Glutamatergic neuron (in vitro differentiated cells): ENCODE results near the gene TRMT2B. TPM values are rescaled to one million over a fixed set of nuclear protein-coding genes. Genes with fewer than 3 reads are reported as not detected.
"Not testable (repeated sequence)": the region's sequence is repeated elsewhere in the genome, so short reads cannot be mapped to it uniquely, and the experiment has no call there.

Experiments
- DNase-seq: peaks from one replicate; pipeline ENCODE4 v3.0.0; 2022
- H3K27ac Mint-ChIP-seq: one replicate; pipeline ENCODE4 v1.8.0; 2020; ENCODE audit warnings: mild to moderate bottlenecking, mixed read lengths, inconsistent platforms; ENCODE audit not compliant: unreplicated experiment
- H3K27me3 Mint-ChIP-seq: one replicate; pipeline ENCODE4 v1.8.0; 2020; ENCODE audit warnings: mild to moderate bottlenecking, moderate library complexity, mixed read lengths, inconsistent platforms; ENCODE audit not compliant: unreplicated experiment
- H3K36me3 Mint-ChIP-seq: one replicate; pipeline ENCODE4 v1.8.0; 2020; ENCODE audit warnings: mild to moderate bottlenecking, mixed read lengths, inconsistent platforms; ENCODE audit not compliant: unreplicated experiment
- H3K4me1 Mint-ChIP-seq: one replicate; pipeline ENCODE4 v1.8.0; 2020; ENCODE audit warnings: mild to moderate bottlenecking, low read depth, mixed read lengths, inconsistent platforms; ENCODE audit not compliant: unreplicated experiment
- H3K4me3 Mint-ChIP-seq: one replicate; pipeline ENCODE4 v1.8.0; 2020; ENCODE audit warnings: mild to moderate bottlenecking, mixed read lengths, inconsistent platforms; ENCODE audit not compliant: unreplicated experiment
- H3K9me3 Mint-ChIP-seq: one replicate; pipeline ENCODE4 v1.8.0; 2020; ENCODE audit warnings: mild to moderate bottlenecking, moderate library complexity, mixed read lengths, inconsistent platforms; ENCODE audit not compliant: unreplicated experiment
- CTCF ChIP-seq: fragments of 200-600 bp; sonication (generic); IDR thresholded peaks from one replicate; pipeline ENCODE4 v1.5.0; 2021; ENCODE audit not compliant: partially characterized antibody, unreplicated experiment
- total RNA-seq: library from RNA; stranded (reverse); fragmentation: NEBNext Ultra II Directional; extraction: Animal tissue kit (Norgen Biotek cat#: 25700); gene quantifications from one replicate; pipeline ENCODE4 v1.2.1, GENCODE V29; 2021; ENCODE audit not compliant: unreplicated experiment

The TRMT2B gene
- total RNA-seq, 1 donor from 2014 or later, result 5.1 TPM

GRCh38 chrX:101037231-101037630 lies 14.7 kb downstream of the TRMT2B start:
- H3K36me3 Mint-ChIP-seq, result no peaks in the 10 kb centered on the region
- no peak for DNase-seq
- TF ChIP-seq CTCF, result no peak
- no peaks in the 10 kb centered on the region for H3K27me3 Mint-ChIP-seq
- H3K4me1 Mint-ChIP-seq, result no peaks in the 10 kb centered on the region
- no peaks in the 10 kb centered on the region for H3K9me3 Mint-ChIP-seq
- no peak overlapping the region for H3K27ac Mint-ChIP-seq
- no peak overlapping the region for H3K4me3 Mint-ChIP-seq

- Mint-ChIP-seq H3K36me3 (no peaks in the 10 kb centered on the region), H3K9me3 (peaks cover 1% of the 10 kb centered on the region), H3K4me3 (no peak overlapping the region), H3K4me1 (no peaks in the 10 kb centered on the region), H3K27ac (no peak overlapping the region), H3K27me3 (peaks cover 2% of the 10 kb centered on the region)
- no peak for TF ChIP-seq CTCF
- no peak for DNase-seq
These were observed 22.2 kb downstream of the TRMT2B start for GRCh38 chrX:101029665-101030064.

- no peak for TF ChIP-seq CTCF
- no peak for DNase-seq
- Mint-ChIP-seq H3K4me1 (no peaks in the 10 kb centered on the region), H3K9me3 (peaks cover 1% of the 10 kb centered on the region), H3K27ac (no peak overlapping the region), H3K27me3 (peaks cover 2% of the 10 kb centered on the region), H3K4me3 (no peak overlapping the region), H3K36me3 (no peaks in the 10 kb centered on the region)
These were observed 23.3 kb downstream of the TRMT2B start for GRCh38 chrX:101028562-101028961.

GRCh38 chrX:101025126-101025525 lies 26.8 kb downstream of the TRMT2B start:
- DNase-seq, result no peak
- no peaks in the 10 kb centered on the region for H3K4me1 Mint-ChIP-seq
- no peak for TF ChIP-seq CTCF
- H3K36me3 Mint-ChIP-seq, result no peaks in the 10 kb centered on the region
- H3K9me3 Mint-ChIP-seq, result peaks cover 1% of the 10 kb centered on the region
- H3K4me3 Mint-ChIP-seq, result no peak overlapping the region
- no peaks in the 10 kb centered on the region for H3K27me3 Mint-ChIP-seq
- H3K27ac Mint-ChIP-seq, result no peak overlapping the region

- no peak for DNase-seq
- Mint-ChIP-seq H3K36me3 (no peaks in the 10 kb centered on the region), H3K4me1 (no peaks in the 10 kb centered on the region), H3K27me3 (peaks cover 2% of the 10 kb centered on the region), H3K27ac (no peak overlapping the region), H3K9me3 (no peaks in the 10 kb centered on the region), H3K4me3 (no peak overlapping the region)
- TF ChIP-seq CTCF, result no peak
These were observed 29.9 kb downstream of the TRMT2B start for GRCh38 chrX:101022020-101022419.

- not testable (repeated sequence) for H3K4me1 Mint-ChIP-seq, H3K9me3 Mint-ChIP-seq, H3K4me3 Mint-ChIP-seq, H3K27ac Mint-ChIP-seq, H3K27me3 Mint-ChIP-seq, H3K36me3 Mint-ChIP-seq, DNase-seq
These were observed 39.9 kb downstream of the TRMT2B start for GRCh38 chrX:101012031-101012430.
